ENCODE data around the gene SLAMF1.

The SLAMF1 gene

DNA sequence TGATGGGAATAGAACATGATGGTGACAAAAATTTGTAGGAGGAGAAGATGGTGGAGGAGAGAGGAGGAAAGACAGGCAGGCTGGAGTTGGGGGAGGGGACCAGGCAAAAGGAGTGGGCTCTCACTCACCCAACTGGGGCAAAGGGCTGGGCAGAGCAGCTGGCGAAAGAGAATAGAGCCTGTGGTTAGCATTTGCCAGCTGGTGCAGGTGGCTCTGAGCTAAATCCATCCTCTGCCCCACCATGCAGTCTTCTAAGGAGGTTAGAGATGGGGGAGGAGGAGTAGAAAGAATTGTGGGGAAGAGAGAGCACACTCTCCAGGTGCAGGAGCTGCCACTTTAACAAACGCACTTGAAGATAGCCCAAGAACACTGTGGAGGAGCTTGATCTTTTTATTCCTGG lies 27.6 kb upstream of the SLAMF1 start:
- in situ Hi-C loops (cut with HindIII; ENCODE audit: low pct_ligation_motif_present, low sequenced_read_pairs), result no loop called here
- H3K36me3 ChIP-seq (replicated peaks), result no peaks in the 10 kb centered on the region
- no peak overlapping the region for H3K27ac ChIP-seq
- no peak for TF ChIP-seq CTCF (IDR thresholded peaks at IDR 0.05; ENCODE audit: low read depth, low read length, missing control alignments)
- no peaks in the 10 kb centered on the region for H3K27me3 ChIP-seq (replicated peaks)
- H3K4me3 ChIP-seq (ENCODE audit: low read depth, low read length), result no peak overlapping the region
- no peak for DNase-seq

DNA sequence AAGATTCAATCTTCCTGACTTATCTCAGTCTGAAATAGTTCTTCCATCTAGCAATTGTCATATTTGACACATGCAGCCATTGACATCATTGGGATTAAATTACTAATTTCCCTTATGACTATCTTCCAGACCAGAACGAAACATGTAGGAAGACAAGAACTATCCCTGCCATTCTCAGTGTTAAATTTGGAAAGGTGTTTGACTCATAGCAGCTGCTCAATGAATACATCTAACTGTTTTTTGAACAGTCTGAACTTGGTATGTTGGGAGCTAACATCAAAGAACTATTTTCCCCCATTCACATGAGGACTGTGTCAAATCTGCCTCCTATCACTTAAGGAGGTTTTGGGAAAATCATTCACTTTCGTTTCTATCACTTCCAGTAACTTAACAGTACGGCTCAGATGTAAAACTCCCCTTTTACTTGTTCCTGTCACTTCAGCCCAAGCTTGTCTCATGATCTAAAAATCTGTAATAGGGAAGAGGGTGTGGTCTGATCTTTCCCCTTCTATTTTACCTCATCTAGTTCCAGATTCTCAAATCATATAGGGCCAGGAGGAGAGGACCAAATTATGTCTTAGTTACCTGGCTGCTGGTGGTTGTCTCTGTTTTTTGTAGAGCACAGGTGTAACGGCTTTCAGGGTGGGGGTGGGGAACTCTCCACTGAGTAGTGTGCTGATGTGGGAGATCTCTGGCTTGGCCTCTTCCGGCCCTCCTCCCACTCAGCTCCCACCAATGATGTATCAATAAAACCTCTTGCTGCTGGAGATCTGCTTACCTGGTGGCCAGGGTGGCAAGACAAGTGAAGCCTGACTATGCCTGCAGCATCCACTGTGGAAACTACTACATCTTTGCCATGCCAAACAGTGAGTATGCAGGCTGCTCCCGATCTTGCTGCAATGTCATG lies 26.2 kb upstream of the SLAMF1 start:
- H3K27me3 ChIP-seq (replicated peaks), result no peaks in the 10 kb centered on the region
- TF ChIP-seq CTCF (IDR thresholded peaks at IDR 0.05; ENCODE audit: low read depth, low read length, missing control alignments), result no peak
- no peak overlapping the region for H3K27ac ChIP-seq
- DNase-seq, result no peak
- in situ Hi-C loops (cut with HindIII; ENCODE audit: low pct_ligation_motif_present, low sequenced_read_pairs), result no loop called here
- no peaks in the 10 kb centered on the region for H3K36me3 ChIP-seq (replicated peaks)
- no peak overlapping the region for H3K4me3 ChIP-seq (ENCODE audit: low read depth, low read length)

GRCh38 chr1:160671603-160672517 lies 25.0 kb upstream of the SLAMF1 start:
- in situ Hi-C loops (cut with HindIII; ENCODE audit: low pct_ligation_motif_present, low sequenced_read_pairs), result no loop called here
- TF ChIP-seq CTCF (IDR thresholded peaks at IDR 0.05; ENCODE audit: low read depth, low read length, missing control alignments), result no peak
- no peak for DNase-seq
- Histone ChIP-seq H3K36me3 (replicated peaks) (no peaks in the 10 kb centered on the region), H3K4me3 (ENCODE audit: low read depth, low read length) (no peak overlapping the region), H3K27ac (no peak overlapping the region), H3K27me3 (replicated peaks) (no peaks in the 10 kb centered on the region)

- in situ Hi-C loops (cut with HindIII; ENCODE audit: low pct_ligation_motif_present, low sequenced_read_pairs), result no loop called here
- no peaks in the 10 kb centered on the region for H3K36me3 ChIP-seq (replicated peaks)
- H3K4me3 ChIP-seq (ENCODE audit: low read depth, low read length), result no peak overlapping the region
- no peaks in the 10 kb centered on the region for H3K27me3 ChIP-seq (replicated peaks)
- no peak for TF ChIP-seq CTCF (IDR thresholded peaks at IDR 0.05; ENCODE audit: low read depth, low read length, missing control alignments)
- no peak for DNase-seq
- no peak overlapping the region for H3K27ac ChIP-seq
Measured at GRCh38 chr1:160670701-160671100, 23.9 kb upstream of the SLAMF1 start.

DNA sequence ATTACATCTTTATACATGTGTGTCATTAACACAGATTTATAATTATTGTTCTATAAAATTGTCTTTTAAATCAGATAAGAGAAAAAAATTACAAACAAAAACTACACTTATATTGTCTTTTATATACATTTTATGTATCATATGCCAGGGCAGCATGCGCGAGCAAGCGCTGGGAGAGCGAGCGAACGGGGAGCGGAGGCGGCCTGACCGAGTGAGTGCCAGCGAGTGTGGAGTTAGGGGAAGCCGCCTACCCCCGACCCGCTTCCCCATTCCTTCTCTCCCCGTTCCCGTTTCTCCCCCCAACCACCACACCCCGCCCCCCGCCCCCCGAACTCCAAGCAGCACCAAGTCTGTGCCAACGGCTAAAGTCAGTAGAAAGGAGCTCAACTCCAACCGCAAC lies 23.0 kb upstream of the SLAMF1 start:
- no peaks in the 10 kb centered on the region for H3K27me3 ChIP-seq (replicated peaks)
- in situ Hi-C loops (cut with HindIII; ENCODE audit: low pct_ligation_motif_present, low sequenced_read_pairs), result no loop called here
- DNase-seq, result no peak
- H3K4me3 ChIP-seq (ENCODE audit: low read depth, low read length), result no peak overlapping the region
- TF ChIP-seq CTCF (IDR thresholded peaks at IDR 0.05; ENCODE audit: low read depth, low read length, missing control alignments), result no peak
- no peak overlapping the region for H3K27ac ChIP-seq
- no peaks in the 10 kb centered on the region for H3K36me3 ChIP-seq (replicated peaks)

All from brain microvascular endothelial cell (primary cell).